Measurements from ENCODE around the gene CALY.

CALY gene

DNA sequence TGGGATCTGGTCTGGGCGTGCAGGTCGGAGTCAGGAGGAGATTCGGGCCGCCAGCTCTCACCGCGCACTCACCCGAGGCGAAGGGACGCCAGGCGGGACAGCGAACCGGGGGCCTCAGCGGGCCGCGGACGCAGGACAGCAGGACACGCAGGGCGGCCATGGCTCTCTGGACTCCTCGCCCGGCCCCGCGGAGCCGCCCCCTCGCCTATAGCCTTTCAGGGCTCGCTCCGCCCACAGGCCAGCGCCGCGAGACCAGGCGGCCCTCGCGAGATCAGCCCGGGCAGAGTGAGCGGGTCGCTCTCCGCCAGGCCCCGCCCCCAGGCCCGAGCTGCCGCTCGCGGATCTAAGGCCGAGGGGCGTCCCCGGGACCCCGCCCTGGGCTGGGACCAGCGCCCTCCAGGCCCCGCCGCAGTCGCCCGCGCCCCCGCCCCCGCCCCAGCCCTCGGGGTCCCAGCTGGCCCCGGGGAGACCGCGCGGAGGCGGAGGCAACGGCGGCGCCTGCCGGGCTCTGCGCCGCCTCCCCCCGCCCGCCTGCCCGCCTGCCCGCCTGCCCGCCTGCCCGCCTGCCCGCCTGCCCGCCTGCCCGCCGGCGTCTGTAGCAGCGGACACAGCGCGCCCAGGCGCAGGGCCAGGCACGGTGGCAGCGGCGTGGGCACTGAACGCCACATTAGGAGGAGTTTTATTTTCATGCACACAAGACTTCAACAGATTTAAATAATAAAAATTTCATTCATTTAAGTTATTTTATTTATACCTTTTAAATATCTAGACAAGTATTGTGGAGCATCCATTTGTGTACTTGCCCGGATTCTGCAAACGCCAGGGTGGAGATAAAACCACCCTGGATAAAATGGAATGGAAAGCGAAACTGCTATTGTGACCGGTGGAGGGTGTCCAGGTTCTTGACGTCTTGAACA is 36.7 kb upstream of the CALY start, which contains the start of gene ECHS1:
ECHS1 (minus strand) TSS at position 181 of the 917 bp plus-strand sequence; CDS start at position 160, 21 bp downstream.
- no peak for TF ChIP-seq GATA3 (IDR thresholded peaks at IDR 0.05; ENCODE audit: low read depth, low read length)
- TF ChIP-seq GATA2 (IDR thresholded peaks at IDR 0.05; ENCODE audit: low read depth, low read length), result no peak

DNA sequence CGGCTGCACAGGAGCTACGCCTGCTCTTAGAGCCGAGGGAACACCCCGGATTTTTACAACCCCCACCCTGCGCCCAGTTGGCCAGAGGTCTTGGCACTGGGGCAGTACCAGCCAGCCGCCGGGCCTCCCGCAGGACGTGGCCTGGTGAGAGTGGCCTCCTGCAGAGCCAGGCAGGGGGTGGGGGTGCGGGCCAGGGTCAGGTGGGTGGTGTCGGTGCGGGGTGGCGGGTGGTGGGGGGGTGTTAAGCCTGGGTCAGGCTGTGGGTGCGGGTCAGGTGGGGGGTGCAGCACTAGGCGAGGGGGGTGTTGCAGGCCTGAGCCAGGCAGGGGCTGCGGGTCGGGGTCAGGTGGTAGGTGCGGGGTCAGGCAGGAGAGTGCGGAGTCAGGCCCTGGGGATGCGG is 35.8 kb upstream of the CALY start:
- TF ChIP-seq GATA3 (IDR thresholded peaks at IDR 0.05; ENCODE audit: low read depth, low read length) (no peak), GATA2 (IDR thresholded peaks at IDR 0.05; ENCODE audit: low read depth, low read length) (no peak)

DNA sequence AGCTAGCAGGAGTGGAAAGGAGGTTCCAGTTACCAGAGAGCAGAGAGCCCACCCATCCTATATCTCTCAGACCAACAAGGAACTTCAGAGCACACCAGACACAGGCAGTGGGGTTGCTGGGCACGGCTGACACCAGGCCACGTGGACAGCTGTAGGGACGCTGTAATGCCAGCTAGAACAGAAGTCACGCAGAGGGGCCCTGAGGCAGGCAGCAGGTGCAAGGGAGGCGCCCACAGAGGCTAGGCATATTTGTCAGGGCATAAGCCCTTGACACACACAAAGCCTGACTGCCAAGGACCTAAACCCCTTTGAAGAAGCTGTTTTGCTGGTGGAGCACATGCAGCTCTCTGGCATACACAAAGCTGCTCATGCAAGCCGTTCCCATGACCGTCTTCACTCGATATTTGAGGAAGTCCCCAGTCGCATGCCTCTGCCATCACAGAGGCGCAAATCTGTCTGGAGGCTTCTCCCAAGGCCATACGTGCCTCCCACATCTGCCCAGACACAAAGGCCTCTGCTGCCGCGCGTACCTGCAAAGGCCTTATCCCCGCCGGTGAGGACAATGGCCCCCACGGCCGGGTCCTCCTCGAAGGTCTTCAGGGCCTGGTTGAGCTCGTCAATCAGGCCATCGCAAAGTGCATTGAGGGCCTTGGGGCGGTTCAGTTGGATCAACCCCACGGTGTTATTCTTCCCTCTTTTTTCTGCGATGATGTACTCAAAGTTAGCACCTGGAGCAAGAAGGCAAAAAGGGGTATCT is 33.5 kb upstream of the CALY start:
- no peak for TF ChIP-seq GATA2 (IDR thresholded peaks at IDR 0.05; ENCODE audit: low read depth, low read length)
- TF ChIP-seq GATA3 (IDR thresholded peaks at IDR 0.05; ENCODE audit: low read depth, low read length), result no peak

DNA sequence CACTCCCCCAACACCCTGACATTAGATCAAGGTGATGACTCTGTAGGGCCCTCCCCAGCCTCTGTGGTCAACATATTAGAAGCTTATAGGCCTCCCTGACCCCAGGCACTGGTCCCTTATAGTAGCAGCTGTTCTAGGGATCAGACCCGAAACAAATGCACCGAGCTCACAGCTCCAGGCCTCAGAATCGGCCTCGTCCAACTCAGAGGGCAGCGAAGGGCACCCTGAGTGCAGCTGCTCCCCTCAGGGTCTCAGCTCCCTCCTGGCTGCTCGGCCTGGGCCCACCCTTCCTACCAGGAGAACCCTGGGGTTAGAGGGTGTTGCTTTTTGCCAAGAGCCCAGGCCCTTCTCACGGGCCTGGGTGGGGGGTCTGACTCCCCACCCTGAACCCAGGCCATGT is 31.5 kb upstream of the CALY start:
- no peak for TF ChIP-seq GATA2 (IDR thresholded peaks at IDR 0.05; ENCODE audit: low read depth, low read length)
- TF ChIP-seq GATA3 (IDR thresholded peaks at IDR 0.05; ENCODE audit: low read depth, low read length), result no peak

DNA sequence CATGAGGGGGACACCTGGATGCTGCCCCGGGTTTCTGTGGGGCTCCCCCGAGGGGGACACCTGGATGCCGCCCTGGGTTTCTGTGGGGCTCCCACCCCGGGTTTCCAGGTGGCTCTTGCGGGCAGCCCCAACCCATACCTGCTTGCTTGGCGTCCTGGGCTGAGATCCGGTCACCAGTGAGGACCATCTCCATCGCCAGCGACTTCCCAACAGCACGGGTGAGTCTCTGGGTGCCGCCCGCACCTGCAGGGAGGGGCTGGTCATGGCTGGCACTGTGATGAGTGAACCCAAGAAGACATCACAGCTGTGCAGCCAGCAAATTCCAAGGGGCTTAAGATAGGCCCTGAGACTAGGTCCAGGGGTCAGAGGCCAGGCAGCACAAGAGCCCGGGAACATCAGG is 30.1 kb upstream of the CALY start:
- TF ChIP-seq GATA3 (IDR thresholded peaks at IDR 0.05; ENCODE audit: low read depth, low read length) (no peak), GATA2 (IDR thresholded peaks at IDR 0.05; ENCODE audit: low read depth, low read length) (no peak)

DNA sequence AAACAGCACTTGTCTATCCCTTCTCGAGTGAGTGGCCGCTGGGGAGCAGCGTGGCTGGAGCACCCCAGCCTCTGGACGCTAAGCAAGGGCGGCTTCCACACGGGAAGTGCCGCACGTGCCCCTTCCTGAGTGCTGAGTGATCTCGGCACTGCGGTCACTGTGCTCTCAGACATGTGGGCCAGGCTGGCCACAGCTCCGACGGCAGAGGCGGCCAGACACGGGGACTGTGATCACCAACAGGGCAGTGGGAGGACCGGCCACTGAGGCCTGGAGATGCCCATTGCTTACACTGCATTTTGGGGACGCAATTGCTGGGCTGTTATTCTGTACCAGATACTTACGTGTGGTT is 29.4 kb upstream of the CALY start:
- no peak for TF ChIP-seq GATA2 (IDR thresholded peaks at IDR 0.05; ENCODE audit: low read depth, low read length)
- TF ChIP-seq GATA3 (IDR thresholded peaks at IDR 0.05; ENCODE audit: low read depth, low read length), result no peak

DNA sequence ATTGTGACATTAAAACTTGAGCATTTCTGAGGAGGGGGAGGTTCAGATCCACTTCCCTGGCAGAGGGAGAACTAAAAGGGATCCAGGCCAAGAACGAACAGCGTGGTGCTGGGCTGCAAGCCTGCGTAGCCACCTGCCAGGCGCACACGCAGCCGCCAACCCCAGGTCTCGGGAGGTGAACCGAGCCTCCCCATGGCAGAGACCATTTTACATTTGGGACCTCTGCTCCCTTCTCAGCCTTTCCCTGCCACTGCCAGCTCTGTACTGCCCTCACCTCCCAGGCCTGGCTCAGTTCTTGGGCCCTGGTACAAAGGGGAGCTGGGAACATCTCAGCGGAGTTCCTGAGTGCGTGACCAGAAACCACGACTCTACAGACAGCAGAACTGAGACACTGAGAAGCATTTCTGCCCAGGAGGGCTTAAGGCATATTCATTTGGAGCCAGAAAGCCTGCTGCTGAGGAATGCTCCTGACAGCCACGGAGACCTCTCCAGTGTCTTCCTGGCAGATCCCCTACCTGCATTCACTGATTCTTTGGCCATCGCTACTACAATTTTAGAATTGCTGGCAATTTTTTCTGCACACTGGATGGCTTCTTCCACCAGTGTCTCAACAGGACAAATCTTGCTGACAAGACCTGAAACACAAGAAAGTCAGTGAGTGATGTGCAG is 28.9 kb upstream of the CALY start:
- TF ChIP-seq GATA3 (IDR thresholded peaks at IDR 0.05; ENCODE audit: low read depth, low read length) (no peak), GATA2 (IDR thresholded peaks at IDR 0.05; ENCODE audit: low read depth, low read length) (no peak)

DNA sequence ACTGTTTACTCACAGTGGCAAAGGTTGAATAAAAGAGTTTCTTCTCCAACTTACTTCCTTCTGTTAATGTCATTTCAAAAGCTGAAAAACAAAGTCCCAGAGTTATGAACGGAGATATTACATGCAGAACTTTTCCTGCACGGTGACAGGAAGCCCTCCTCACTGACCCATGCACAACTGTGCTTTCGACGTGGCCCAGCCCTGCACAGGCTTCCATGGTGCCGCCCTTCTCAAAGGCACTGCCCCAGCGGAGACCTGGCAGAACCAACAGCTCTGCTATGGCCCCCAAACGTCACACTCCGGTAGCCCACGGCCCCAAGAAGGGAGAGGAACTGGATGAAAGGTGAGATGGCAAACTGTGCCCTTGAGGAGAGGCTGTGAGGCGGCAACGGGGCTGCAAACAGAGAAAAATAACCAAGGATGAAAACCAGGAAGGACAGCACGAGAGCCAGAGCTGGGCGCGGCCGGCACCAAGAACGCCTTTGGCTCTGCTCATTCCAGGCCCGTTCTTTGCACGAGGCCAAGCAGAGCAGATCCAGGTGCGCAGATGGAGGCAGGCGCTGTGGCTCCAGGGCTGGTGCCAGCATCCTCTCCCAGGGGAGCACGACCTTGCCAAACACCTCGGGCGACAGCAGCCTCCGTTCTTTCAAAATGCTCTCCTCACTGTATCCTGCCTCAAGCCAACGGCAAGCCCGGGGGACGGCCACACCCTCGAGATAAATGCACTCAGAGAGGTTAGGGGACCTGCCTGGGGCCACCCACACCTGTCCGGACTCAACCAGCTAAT is 28.1 kb upstream of the CALY start:
- no peak for TF ChIP-seq GATA2 (IDR thresholded peaks at IDR 0.05; ENCODE audit: low read depth, low read length)
- TF ChIP-seq GATA3 (IDR thresholded peaks at IDR 0.05; ENCODE audit: low read depth, low read length), result no peak

DNA sequence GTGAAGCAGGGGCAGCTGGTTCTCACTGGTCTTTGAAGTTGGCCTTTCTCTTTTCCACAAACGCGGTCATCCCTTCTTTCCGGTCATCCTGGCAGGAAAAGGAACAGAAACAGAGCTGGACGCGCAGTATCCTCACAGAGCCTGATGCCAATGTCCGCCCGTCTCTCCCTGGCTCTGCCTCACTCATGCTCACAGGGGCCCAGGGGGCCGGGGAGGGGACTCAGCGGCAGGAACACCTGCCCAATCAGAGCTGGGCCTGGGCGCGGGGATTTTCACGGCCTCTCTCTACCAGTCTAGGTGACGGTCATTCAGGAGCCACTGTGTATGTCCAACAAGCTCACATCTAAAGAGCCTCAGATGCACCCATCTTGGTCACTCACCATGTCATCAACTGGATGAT is 26.1 kb upstream of the CALY start:
- TF ChIP-seq GATA3 (IDR thresholded peaks at IDR 0.05; ENCODE audit: low read depth, low read length) (no peak), GATA2 (IDR thresholded peaks at IDR 0.05; ENCODE audit: low read depth, low read length) (no peak)

DNA sequence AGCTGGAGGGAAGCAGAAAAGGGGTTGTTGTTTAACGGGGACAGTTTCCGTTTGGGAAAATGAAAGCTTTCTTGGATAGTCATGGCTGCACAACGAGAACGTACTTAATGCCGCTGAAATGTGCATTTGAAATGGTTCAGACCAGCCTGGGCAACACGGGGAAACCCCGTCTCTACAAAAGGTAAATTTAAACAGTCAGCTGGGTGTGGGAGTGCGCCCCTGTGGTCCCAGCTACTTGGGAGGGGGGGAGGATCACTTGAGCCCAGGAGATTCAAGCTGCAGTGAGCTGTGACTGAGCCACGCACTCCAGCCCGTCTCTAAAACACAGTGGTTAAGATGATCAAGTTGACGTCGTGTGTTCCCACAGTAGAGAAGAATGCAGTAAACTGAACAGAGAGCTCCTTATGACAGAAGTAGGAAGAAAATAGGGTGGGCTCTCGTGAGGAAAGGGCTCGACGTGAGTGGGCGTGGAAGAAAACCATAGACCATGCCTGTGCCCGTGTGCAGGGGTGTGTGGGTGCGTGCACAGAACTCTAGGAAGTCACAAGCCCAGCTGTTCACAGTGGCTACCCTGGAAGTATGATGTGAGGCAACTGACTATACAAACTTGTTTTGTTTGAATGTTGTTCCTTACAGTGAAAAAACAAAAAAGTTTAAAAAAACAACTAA is 25.2 kb upstream of the CALY start:
- TF ChIP-seq GATA3 (IDR thresholded peaks at IDR 0.05; ENCODE audit: low read depth, low read length) (no peak), GATA2 (IDR thresholded peaks at IDR 0.05; ENCODE audit: low read depth, low read length) (no peak)

DNA sequence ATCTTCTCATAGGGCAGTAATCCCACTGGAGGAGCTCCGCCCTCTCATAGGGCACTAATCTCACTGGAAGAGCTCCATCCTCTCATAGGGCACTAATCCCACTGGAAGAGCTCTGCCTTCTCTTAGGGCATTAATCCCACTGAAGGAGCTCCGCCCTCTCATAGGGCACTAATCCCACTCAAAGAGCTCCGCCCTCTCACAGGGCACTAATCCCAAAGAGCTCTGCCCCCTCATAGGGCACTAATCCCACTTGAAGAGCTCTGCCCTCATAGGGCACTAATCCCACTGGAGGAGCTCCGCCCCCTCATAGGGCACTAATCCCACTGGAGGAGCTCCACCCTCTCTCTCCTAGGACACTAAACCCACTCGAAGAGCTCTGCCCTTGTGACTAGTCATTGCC is 24.5 kb upstream of the CALY start:
- TF ChIP-seq GATA2 (IDR thresholded peaks at IDR 0.05; ENCODE audit: low read depth, low read length) (no peak), GATA3 (IDR thresholded peaks at IDR 0.05; ENCODE audit: low read depth, low read length) (no peak)

DNA sequence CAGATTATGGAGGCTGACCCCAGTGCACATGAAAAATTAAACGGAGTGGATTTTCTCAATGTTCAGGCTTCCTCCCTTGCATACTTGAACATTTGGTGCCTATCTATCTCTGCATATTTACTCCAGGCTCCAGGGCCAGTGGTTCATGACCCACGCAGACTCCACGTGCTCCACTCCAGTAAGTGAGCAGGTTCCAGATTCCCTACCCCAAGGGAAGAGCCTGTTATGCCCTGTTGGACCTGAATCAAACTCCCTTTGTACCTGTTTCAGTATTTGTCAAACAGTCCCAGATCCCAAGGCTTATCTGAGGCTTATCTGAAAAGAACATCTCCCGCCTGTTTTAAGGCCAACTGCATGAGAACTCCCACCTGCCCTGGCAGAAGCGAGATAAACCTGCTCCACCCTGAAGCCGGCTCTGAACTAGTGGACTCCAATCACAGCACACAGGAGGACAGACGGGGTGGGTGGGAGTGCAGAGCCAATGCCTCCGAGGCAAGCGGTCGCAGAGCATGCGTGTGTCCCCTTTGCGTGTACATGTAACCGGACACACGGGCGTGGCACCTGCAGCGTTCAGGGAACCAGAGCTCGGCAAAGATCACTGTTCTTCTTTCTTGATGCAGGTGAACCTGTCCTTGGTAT is 23.4 kb upstream of the CALY start:
- TF ChIP-seq GATA2 (IDR thresholded peaks at IDR 0.05; ENCODE audit: low read depth, low read length) (peak; percentile 78), GATA3 (IDR thresholded peaks at IDR 0.05; ENCODE audit: low read depth, low read length) (no peak)

DNA sequence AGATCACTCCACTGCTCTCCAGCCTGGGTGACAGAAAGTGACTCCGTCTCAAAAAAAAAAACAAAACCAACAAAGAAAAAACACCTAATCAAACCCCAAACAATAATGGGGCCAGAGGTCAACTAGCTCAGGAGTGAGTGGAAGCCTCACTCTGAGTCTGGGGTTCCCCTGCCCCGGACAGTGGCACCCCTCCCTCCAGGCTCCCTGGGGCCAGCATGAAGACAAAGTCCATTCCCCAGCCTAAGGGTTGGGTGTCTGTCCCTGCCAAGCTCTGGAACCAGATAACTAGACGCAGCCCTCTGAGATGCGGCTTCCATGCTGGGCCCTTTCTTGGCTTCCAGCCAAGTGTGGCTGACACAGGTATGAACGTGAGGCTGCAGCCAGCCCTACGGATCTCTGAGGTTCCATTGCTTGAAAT is 22.9 kb upstream of the CALY start:
- TF ChIP-seq GATA3 (IDR thresholded peaks at IDR 0.05; ENCODE audit: low read depth, low read length) (no peak), GATA2 (IDR thresholded peaks at IDR 0.05; ENCODE audit: low read depth, low read length) (no peak)

All from SH-SY5Y (cell line).